GM18861 (cell line): ENCODE measurements around the gene KAT5.
"Not testable (repeated sequence)": the region's sequence is repeated elsewhere in the genome, so short reads cannot be mapped to it uniquely, and the experiment has no call there.

ENCODE experiments used
- ATAC-seq: cut with Tn5 transposase; IDR thresholded peaks from one replicate; pipeline ENCODE4 v1.9.1; 2021; ENCODE audit not compliant: unreplicated experiment

Gene KAT5

DNA sequence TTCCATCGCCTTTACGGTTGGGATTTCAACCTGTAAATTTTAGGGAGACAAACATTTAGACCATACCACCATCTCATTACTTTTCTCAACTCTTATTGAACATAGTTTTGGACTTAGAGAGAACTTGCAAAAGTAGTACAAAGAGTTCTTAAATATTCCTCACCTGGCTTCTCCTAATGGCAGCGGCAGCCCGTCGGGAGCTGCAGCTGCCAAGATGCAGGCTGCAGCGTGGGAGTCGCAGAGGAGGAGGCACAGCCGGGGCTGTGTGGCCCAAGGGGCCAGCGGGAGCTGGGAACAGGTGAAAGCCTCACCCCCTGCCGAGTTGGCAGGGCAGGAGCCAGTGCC lies 31.6 kb downstream of the KAT5 start:
- ATAC-seq = no peak

DNA sequence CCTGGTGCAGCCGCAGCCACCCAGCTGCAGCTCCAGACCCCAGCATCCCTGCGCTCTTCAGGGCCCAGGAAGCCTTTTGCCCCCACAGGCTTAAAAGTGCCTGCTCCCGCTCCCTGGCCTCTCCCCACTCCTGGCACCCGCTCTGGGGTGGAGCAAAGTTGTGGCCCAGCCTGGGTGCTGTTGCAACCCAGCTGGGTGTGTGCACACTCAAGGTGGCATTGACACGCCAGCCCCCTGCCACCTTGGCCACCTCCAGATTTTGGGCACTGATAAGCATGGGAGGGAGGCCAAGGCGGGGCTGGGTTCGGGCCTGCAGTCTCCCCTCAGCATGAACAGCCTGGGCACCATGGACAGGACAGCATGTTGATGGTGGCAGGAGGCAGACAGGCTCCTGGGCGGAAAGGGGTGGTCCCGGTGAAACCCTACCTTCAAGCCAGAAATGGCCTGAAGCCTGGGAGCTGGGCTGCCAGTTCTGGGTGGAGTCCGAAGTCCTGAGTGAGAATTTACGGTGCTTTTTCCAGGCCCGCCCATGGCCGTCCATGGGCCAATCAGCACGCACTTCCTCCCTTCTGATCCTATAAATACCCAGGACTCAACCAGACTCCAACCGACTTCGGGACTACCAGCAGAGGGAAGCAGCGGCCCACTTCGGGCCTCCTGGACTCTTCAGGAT lies 32.1 kb downstream of the KAT5 start:
- no peak for ATAC-seq

DNA sequence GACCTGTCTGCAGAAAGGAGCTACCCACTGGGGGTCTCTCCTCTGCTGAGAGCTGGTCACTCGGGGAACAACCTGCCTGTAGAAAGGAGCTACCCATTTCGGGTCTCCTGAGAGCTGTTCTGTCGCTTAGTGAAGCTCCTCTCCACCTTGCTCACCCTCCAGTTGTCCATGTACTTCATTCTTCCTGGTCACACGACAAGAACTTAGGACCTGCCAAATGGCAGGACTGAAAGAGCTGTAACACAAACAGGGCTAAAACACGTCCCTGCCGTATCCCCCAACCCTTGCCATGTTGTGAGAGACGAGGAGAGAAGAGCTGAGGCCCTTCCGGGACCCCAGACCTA lies 32.6 kb downstream of the KAT5 start:
- ATAC-seq = no peak

DNA sequence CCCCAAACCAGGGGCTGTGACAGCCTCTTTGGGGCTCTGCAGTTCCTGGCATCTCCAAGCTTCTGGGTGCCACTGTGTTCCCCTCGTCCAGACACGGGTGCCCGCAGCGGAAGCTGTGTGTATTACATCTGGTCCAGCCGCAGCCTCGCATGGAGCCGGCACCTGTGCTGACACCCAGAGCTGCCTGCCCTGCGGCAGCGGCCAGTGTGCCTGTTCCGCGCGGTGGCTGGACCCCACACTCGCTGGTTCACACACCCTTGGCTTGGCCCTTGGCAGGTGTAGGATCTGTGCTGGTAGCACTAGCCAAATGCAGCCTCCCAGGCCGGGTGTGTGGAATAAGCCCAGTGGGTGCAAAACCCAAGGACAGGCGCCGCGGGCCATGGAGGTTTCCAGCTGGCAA lies 33.0 kb downstream of the KAT5 start:
- ATAC-seq = no peak

DNA sequence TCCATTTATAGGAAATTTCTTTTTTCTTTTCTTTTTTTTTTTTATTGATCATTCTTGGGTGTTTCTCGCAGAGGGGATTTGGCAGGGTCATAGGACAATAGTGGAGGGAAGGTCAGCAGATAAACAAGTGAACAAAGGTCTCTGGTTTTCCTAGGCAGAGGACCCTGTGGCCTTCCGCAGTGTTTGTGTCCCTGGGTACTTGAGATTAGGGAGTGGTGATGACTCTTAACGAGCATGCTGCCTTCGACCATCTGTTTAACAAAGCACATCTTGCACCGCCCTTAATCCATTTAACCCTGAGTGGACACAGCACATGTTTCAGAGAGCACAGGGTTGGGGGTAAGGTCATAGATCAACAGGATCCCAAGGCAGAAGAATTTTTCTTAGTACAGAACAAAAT lies 50.1 kb downstream of the KAT5 start:
- ATAC-seq = not testable (repeated sequence)

DNA sequence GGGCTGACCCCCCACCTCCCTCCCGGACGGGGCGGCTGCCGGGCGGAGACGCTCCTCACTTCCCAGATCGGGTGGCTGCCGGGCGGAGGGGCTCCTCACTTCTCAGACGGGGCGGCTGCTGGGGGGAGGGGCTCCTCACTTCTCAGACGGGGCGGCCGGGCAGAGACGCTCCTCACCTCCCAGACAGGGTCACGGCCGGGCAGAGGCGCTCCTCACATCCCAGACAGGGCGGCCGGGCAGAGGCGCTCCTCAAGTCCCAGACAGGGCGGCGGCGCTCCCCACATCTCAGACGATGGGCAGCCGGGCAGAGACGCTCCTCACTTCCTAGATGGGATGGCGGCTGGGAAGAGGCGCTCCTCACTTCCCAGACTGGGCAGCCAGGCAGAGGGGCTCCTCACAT lies 50.8 kb downstream of the KAT5 start:
- not testable (repeated sequence) for ATAC-seq

DNA sequence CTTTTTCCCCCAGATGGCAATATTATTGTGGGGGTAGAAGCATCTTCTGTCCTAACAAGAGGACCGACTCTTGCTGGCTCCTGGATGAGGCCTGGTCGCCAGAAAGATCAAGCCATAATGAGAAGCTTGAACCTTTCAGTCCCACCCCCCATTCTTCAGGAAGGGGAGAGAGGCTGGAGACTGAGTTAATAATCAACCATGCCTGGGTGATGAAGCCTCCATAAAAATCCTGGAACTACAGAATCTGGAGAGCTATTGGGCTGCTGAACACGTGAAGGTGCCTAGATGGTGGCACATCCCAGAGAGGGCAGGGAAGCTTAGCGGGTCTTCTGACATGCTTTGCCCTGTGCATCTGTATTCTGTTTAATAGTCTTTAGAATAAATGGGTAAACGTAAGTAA lies 52.4 kb downstream of the KAT5 start:
- no peak for ATAC-seq

DNA sequence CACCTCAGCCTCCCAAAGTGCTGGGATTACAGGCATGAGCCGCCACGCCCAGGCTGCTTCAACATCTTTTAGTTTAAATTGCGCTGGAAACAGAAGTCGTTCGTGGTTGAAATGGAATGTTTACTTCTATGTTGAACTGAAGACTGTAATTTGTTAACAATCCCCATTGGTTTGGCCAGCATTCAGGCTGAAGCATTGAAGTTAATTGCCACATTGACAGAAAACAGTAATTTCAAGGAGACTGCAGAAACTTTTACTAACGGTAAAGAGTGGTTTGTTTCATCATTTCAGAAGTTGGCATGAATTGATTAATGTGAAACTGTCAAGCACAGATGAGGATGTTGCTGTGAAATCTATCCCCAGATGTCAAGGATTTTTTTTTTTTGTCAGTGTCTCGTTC lies 54.5 kb downstream of the KAT5 start:
- no peak for ATAC-seq

DNA sequence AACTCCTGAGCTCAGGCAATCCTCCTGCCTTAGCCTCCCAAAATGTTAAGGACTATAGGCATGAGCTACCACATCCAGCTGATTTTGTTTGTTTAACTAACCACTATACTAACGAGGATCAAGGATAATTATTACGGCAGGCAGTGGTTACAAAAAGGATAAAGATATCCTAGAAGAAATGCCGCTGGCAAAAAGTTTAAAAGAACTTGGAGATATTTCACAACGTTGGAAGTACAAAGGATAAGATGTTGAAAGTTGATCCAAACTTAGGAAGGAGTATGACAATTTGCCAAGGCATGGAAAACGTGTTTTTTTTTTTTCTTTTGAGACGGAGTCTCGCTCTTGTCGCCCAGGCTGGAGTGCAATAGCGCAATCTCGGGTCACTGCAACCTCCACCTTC lies 55.4 kb downstream of the KAT5 start:
- ATAC-seq = no peak

DNA sequence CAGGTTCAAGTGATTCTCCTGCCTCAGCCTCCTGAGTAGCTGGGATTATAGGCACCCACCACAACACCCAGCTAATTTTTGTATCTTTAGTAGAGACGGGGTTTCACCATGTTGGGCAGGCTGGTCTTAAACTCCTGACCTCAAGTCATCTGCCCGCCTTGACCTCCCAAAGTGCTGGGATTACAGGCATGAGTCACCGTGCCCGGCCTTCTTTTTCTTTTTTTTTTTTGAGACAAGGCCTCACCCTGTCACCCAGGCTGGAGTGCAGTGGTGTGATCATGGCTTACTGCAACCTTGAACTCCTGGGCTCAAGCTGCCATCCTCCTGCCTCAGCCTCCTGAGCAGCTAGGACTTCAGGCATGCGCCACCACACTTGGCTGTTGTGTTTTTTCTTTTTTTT lies 55.8 kb downstream of the KAT5 start:
- ATAC-seq = not testable (repeated sequence)
